GM12878 (cell line): Measurements from ENCODE around the gene MALRD1. TPM values are rescaled to one million over a fixed set of nuclear protein-coding genes. Genes with fewer than 3 reads are reported as not detected.

Experiments used
- ATAC-seq: fragments of 200-7000 bp; cut with Tn5 transposase; 3 replicates; pipeline ENCODE4 v1.9.1; 2020; ENCODE audit warnings: mild to moderate bottlenecking, moderate library complexity
- BruUV-seq: library from RNA; stranded (reverse); fragments of 400-500 nt; replicated peaks from 2 replicates; lab custom pipeline; 2021; lab: Mats Ljungman, UMichigan
- CTCF ChIA-PET: fragments of 300-600 bp; sonication (Branson Sonifier 250); formaldehyde crosslinking; extraction: SDS; loops from one replicate; lab custom pipeline; 2021; ENCODE audit warnings: inconsistent platforms; lab: Yijun Ruan, JAX
- POLR2A ChIA-PET: fragments of 350-600 bp; formaldehyde crosslinking; extraction: SDS; loops from one replicate; lab custom pipeline; 2021; ENCODE audit warnings: inconsistent platforms; lab: Charles Lee
- RAD21 ChIA-PET: fragments of 300-600 bp; sonication (Branson Sonifier 250); formaldehyde crosslinking; loops from one replicate; lab custom pipeline; 2023; ENCODE audit warnings: antibody characterized with exemption; ENCODE audit not compliant: unreplicated experiment; lab: Charles Lee
- SMC1A ChIA-PET: fragments of 300-600 bp; sonication (Branson Sonifier 250); formaldehyde crosslinking; loops from one replicate; lab custom pipeline; 2023; ENCODE audit not compliant: unreplicated experiment, uncharacterized antibody; lab: Charles Lee
- DNase-seq: peaks from one replicate; pipeline ENCODE4 v3.0.0-alpha.2; 2011; ENCODE audit warnings: low read depth, low spot score
- FAIRE-seq: peaks from 3 replicates; lab custom pipeline; 2011; peaks lifted over from hg19 to GRCh38; lab: Jason Lieb, UNC
- H2AFZ ChIP-seq: 2 replicates; pipeline ENCODE4 v1.6.0; 2011; ENCODE audit warnings: low read depth, low read length, control low read depth; ENCODE audit not compliant: control insufficient read depth
- H3K27ac ChIP-seq: 2 replicates; pipeline ENCODE4 v1.5.1; 2011; ENCODE audit warnings: control low read depth; ENCODE audit not compliant: control insufficient read depth, insufficient read depth
- H3K27me3 ChIP-seq, 2 experiments: replicated peaks in 1 of 2; 2 replicates each; pipeline versions ENCODE4 v1.6.0 to v1.6.1; 2011; ENCODE audit warnings: low read length in 1 of 2; ENCODE audit not compliant: control insufficient read depth in 2 of 2, insufficient read depth in 2 of 2
- H3K36me3 ChIP-seq, 2 experiments: 2 replicates each; pipeline ENCODE4 v1.5.1; 2011; ENCODE audit warnings: low read length in 1 of 2; ENCODE audit not compliant: control insufficient read depth in 2 of 2, insufficient read depth in 2 of 2
- H3K4me1 ChIP-seq: 2 replicates; pipeline ENCODE4 v1.6.1; 2011; ENCODE audit warnings: mild to moderate bottlenecking, low read length, moderate library complexity, mixed read lengths; ENCODE audit not compliant: control insufficient read depth, insufficient read depth
- H3K4me2 ChIP-seq: 2 replicates; pipeline ENCODE4 v1.6.0; 2011; ENCODE audit warnings: control low read depth; ENCODE audit not compliant: control insufficient read depth, insufficient read depth
- H3K4me3 ChIP-seq: fragments of 200-600 bp; sonication (generic); 2 replicates; pipeline ENCODE4 v1.5.1; 2016
- H3K79me2 ChIP-seq: 2 replicates; pipeline ENCODE4 v1.6.0; 2011; ENCODE audit warnings: low read length; ENCODE audit not compliant: control insufficient read depth, insufficient read depth
- H3K9ac ChIP-seq: 2 replicates; pipeline ENCODE4 v1.8.0; 2011; ENCODE audit warnings: low read length, control low read depth, mixed read lengths; ENCODE audit not compliant: control insufficient read depth, insufficient read depth
- H3K9me3 ChIP-seq: replicated peaks from 3 replicates; pipeline ENCODE4 v1.5.1; 2011; ENCODE audit warnings: mild to moderate bottlenecking, low read length; ENCODE audit not compliant: control insufficient read depth, insufficient read depth
- H4K20me1 ChIP-seq: 2 replicates; pipeline ENCODE4 v1.6.0; 2011; ENCODE audit not compliant: control insufficient read depth, insufficient read depth
- BACH1 ChIP-seq: fragments of 450-650 bp; IDR thresholded peaks from 2 replicates; pipeline ENCODE4 v1.6.1; 2017; ENCODE audit warnings: mild to moderate bottlenecking, borderline replicate concordance
- CREB1 ChIP-seq: IDR thresholded peaks from 2 replicates; pipeline ENCODE4 v1.6.1; 2012; ENCODE audit warnings: low read depth, mild to moderate bottlenecking, inconsistent platforms
- EED ChIP-seq: sonication (generic); IDR thresholded peaks from 2 replicates; pipeline ENCODE4 v1.6.1; 2016; ENCODE audit warnings: antibody characterized with exemption, low read depth
- ETV6 ChIP-seq, 2 experiments: fragments of 450-650 bp in 1 of 2; IDR thresholded peaks in 1 of 2; conservative IDR thresholded peaks in 1 of 2; 2 replicates each; pipeline ENCODE4 v1.6.1; 2014; ENCODE audit warnings: antibody characterized with exemption in 1 of 2, borderline replicate concordance in 1 of 2, low read depth in 1 of 2, mild to moderate bottlenecking in 1 of 2, moderate library complexity in 1 of 2
- FOS ChIP-seq: IDR thresholded peaks from 3 replicates; pipeline ENCODE4 v1.6.1; 2011; ENCODE audit warnings: borderline replicate concordance; ENCODE audit not compliant: insufficient read length; ENCODE audit errors: extremely low read depth
- GATAD2B ChIP-seq: fragments of 450-650 bp; conservative IDR thresholded peaks from 2 replicates; pipeline ENCODE4 v1.6.1; 2017; ENCODE audit warnings: low read depth, mild to moderate bottlenecking, moderate library complexity
- HDGF ChIP-seq: fragments of 450-650 bp; IDR thresholded peaks from 2 replicates; pipeline ENCODE4 v1.6.1; 2016; ENCODE audit warnings: antibody characterized with exemption
- IRF4 ChIP-seq: IDR thresholded peaks from 2 replicates; pipeline ENCODE4 v1.6.1; 2011; ENCODE audit warnings: low read depth, low read length
- KDM1A ChIP-seq: fragments of 200-600 bp; sonication (generic); IDR thresholded peaks from 2 replicates; pipeline ENCODE4 v1.6.1; 2016; ENCODE audit warnings: borderline replicate concordance
- POLR2AphosphoS5 ChIP-seq: IDR thresholded peaks from 2 replicates; pipeline ENCODE4 v1.6.1; 2011; ENCODE audit warnings: mild to moderate bottlenecking, low read length, inconsistent platforms
- RBBP5 ChIP-seq: fragments of 200-600 bp; sonication (generic); conservative IDR thresholded peaks from 2 replicates; pipeline ENCODE4 v1.6.1; 2016
- RUNX3 ChIP-seq: IDR thresholded peaks from 2 replicates; pipeline ENCODE4 v1.6.1; 2012; ENCODE audit warnings: low read length, inconsistent platforms
- SIN3A ChIP-seq: IDR thresholded peaks from 2 replicates; pipeline ENCODE4 v1.6.1; 2012; ENCODE audit warnings: low read depth, low read length, improper control_type of control experiment
- SIX5 ChIP-seq: IDR thresholded peaks from 2 replicates; pipeline ENCODE4 v1.6.1; 2011; ENCODE audit warnings: mild to moderate bottlenecking, low read depth, low read length, moderate library complexity; ENCODE audit not compliant: severe bottlenecking
- SMARCA5 ChIP-seq: fragments of 450-650 bp; IDR thresholded peaks from 2 replicates; pipeline ENCODE4 v1.6.1; 2017; ENCODE audit warnings: mild to moderate bottlenecking
- SMC3 ChIP-seq: IDR thresholded peaks from 2 replicates; pipeline ENCODE4 v1.6.1; 2011; ENCODE audit warnings: low read length, improper control_type of control experiment, borderline replicate concordance
- SRF ChIP-seq, 2 experiments: IDR thresholded peaks; 2 replicates each; pipeline ENCODE4 v1.6.1; 2011; ENCODE audit warnings: low read depth in 2 of 2, low read length in 2 of 2, mild to moderate bottlenecking in 1 of 2, moderate library complexity in 1 of 2
- TARDBP ChIP-seq: IDR thresholded peaks from 2 replicates; pipeline ENCODE4 v1.6.1; 2016; ENCODE audit warnings: borderline replicate concordance
- in situ Hi-C: fragments of 300-500 bp; cut with MboI; formaldehyde crosslinking; loops from 9 replicates; pipeline ENCODE4 v1.14.3; 2018; ENCODE audit warnings: mixed read lengths
- intact Hi-C: fragments of 100-400 bp; cut with micrococcal nuclease; formaldehyde crosslinking; loops from one replicate; pipeline ENCODE4 v1.14.2; 2022; ENCODE audit not compliant: unreplicated experiment
- polyA plus RNA-seq, 11 experiments: library from polyadenylated mRNA; depleted of rRNA in 4 of 11; unstranded in 6 of 11; stranded (reverse) in 5 of 11; fragments of >200 nt; fragmentation: Nextera tagmentation in 4 of 11; fragmentation: Illumina TruSeq in 1 of 11; extraction: Ambion mirVana in 4 of 11; extraction: Trizol in 1 of 11; gene quantifications; 1 replicate in 1 of 11; 2 replicates in 10 of 11; pipeline versions ENCODE4 v1.2.1 to v1.2.3, GENCODE V29; 2011 to 2016; ENCODE audit warnings: inconsistent platforms in 2 of 11, missing spikeins in 2 of 11, low read depth in 1 of 11
- total RNA-seq, 4 experiments: library from RNA; depleted of rRNA in 3 of 4; stranded (reverse); fragments of >200 nt in 3 of 4; fragmentation: Illumina TruSeq in 1 of 4; extraction: Trizol in 1 of 4; gene quantifications; 2 replicates each; pipeline versions ENCODE4 v1.2.1 to v1.2.3, GENCODE V29; 2013 to 2021
- TF ChIP-seq, protein P1 (sequence below): IDR thresholded peaks from 2 replicates; pipeline ENCODE4 v1.6.1; 2012; ENCODE audit warnings: low read length, inconsistent platforms

MALRD1 gene
- total and polyA plus RNA-seq, 10 of the 15 experiments (the other 5 are each of a cell fraction or from before 2014, with no cell fraction given), result 0.12 to 6.6 (median 0.26) TPM; not detected in 2

DNA sequence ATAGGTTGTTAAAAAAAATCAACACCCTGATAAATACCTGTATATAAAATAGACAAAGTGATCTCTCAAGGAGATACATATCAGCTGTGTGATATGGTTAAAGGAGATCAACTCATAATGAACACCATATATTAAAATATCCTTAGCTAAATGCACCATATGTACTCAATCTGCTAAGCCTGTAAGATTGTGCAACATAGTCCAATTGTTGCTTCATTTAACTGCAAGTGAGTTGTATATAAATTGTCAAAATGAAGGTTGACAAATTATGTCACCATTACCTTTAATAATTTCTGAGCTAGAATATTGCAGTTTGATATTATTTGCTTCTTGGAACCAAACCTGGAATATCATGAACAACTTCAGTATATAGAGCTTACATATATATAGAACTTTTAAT is 283.7 kb downstream of the MALRD1 start:
- DNase-seq, result no peak
- H3K9ac ChIP-seq, result no peak overlapping the region
- ATAC-seq, result no peak
- no TSS peak for BruUV-seq
- no peaks in the 10 kb centered on the region for H3K36me3 ChIP-seq
- H4K20me1 ChIP-seq, result no peaks in the 10 kb centered on the region
- H3K9me3 ChIP-seq, result no peaks in the 10 kb centered on the region
- H2AFZ ChIP-seq, result no peak overlapping the region
- intact Hi-C loops (no loop called here), in situ Hi-C loops (no loop called here)
- no peak for FAIRE-seq
- POLR2A ChIA-PET, result no interaction called here
- RAD21 ChIA-PET, result no interaction called here
- TF ChIP-seq FOS, result no peak
- TF ChIP-seq RUNX3, result no peak
- no peak for TF ChIP-seq SRF (IDR thresholded peaks at IDR 0.05; ENCODE audit: low read depth in 2 of 2, low read length in 2 of 2)
- TF ChIP-seq BACH1, result no peak
- TF ChIP-seq GATAD2B, result no peak
- TF ChIP-seq RBBP5, result no peak
- no peak for TF ChIP-seq POLR2AphosphoS5
- no peak for TF ChIP-seq SIX5
- TF ChIP-seq TARDBP, result no peak
- no peak for TF ChIP-seq IRF4
- no peak for TF ChIP-seq CREB1
- no peak for TF ChIP-seq SIN3A
- TF ChIP-seq, protein P1, sequence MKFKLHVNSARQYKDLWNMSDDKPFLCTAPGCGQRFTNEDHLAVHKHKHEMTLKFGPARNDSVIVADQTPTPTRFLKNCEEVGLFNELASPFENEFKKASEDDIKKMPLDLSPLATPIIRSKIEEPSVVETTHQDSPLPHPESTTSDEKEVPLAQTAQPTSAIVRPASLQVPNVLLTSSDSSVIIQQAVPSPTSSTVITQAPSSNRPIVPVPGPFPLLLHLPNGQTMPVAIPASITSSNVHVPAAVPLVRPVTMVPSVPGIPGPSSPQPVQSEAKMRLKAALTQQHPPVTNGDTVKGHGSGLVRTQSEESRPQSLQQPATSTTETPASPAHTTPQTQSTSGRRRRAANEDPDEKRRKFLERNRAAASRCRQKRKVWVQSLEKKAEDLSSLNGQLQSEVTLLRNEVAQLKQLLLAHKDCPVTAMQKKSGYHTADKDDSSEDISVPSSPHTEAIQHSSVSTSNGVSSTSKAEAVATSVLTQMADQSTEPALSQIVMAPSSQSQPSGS, result no peak
- no peak for TF ChIP-seq ETV6 (conservative IDR thresholded peaks at IDR 0.05 in 1 of 2, IDR thresholded peaks at IDR 0.05 in 1 of 2; ENCODE audit: borderline replicate concordance in 1 of 2, low read depth in 1 of 2)
- no peak for TF ChIP-seq HDGF
- TF ChIP-seq KDM1A, result no peak
- no peak for TF ChIP-seq SMC3
- no peak for TF ChIP-seq EED
- TF ChIP-seq SMARCA5, result no peak
- H3K27me3 ChIP-seq, result no peaks in the 10 kb centered on the region
- no peak overlapping the region for H3K4me2 ChIP-seq
- SMC1A ChIA-PET, result interaction anchor here (1.0 kb wide), 1 partner anchor 55 kb away, joined by 3 read pairs; no protein-coding TSS in a partner anchor
- no peak overlapping the region for H3K4me3 ChIP-seq
- H3K4me1 ChIP-seq, result no peaks in the 10 kb centered on the region
- H3K79me2 ChIP-seq, result no peaks in the 10 kb centered on the region
- no peak overlapping the region for H3K27ac ChIP-seq
- CTCF ChIA-PET, result interaction anchor here (0.6 kb wide), 1 partner anchor 124 kb away, joined by 4 read pairs; no protein-coding TSS in a partner anchor
